ENCODE measurements around the gene SLC5A3.

DNA sequence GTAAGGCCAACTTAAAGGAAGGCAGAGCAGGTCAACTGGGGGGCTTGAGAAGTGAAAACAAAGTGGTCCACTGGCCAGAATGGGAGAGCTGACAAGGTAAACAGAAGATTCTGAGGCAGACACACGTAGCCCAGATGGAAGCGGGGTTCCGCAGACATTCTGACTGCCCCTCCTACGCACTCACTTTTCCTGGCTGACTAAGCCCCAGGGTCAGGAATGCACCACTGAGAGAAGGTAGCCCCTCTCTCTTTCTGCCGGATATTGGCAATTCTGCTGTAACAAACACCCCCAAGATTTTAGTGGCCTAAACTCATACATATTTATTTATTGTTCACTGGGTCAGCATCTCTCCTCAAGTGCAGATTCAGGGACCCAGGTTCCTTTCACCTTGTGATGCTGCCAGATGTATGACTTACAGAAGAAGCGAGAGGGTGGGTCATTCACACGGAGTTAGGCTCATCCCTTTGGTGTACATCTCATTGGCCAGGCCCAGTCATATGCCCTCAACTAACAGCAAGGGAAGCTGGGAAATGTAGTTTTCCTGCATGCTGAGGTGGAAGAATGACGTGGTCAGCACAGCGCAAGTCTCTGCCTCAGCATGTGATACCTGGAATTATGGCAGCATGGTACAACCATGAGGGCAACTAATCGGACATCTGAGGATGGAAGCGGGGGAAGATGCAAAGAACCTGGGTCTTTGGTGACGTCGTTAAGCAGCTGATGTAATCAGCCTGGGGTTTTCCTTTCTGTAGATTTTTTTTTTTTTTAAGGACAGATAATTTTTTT lies 43.4 kb upstream of the SLC5A3 start:
- TF ChIP-seq, protein P1, sequence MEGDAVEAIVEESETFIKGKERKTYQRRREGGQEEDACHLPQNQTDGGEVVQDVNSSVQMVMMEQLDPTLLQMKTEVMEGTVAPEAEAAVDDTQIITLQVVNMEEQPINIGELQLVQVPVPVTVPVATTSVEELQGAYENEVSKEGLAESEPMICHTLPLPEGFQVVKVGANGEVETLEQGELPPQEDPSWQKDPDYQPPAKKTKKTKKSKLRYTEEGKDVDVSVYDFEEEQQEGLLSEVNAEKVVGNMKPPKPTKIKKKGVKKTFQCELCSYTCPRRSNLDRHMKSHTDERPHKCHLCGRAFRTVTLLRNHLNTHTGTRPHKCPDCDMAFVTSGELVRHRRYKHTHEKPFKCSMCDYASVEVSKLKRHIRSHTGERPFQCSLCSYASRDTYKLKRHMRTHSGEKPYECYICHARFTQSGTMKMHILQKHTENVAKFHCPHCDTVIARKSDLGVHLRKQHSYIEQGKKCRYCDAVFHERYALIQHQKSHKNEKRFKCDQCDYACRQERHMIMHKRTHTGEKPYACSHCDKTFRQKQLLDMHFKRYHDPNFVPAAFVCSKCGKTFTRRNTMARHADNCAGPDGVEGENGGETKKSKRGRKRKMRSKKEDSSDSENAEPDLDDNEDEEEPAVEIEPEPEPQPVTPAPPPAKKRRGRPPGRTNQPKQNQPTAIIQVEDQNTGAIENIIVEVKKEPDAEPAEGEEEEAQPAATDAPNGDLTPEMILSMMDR (conservative IDR thresholded peaks at IDR 0.05): no peak
- TF ChIP-seq EZH2 (IDR thresholded peaks at IDR 0.05; ENCODE audit: low read depth): no peak
